ENCODE data around the gene LAG3. TPM values are rescaled to one million over a fixed set of nuclear protein-coding genes. Genes with fewer than 3 reads are reported as not detected.

Gene LAG3
- total RNA-seq, 1 experiment from 2014 or later: 4.1 TPM

- CTCF ChIA-PET: no interaction called here
- intact Hi-C loops (cut with micrococcal nuclease; ENCODE audit: unreplicated experiment): no loop called here
- no peak for DNase-seq (ENCODE audit: low spot score)
These were observed 44.3 kb downstream of the LAG3 start for GRCh38 chr12:6816598-6816997.

GRCh38 chr12:6817098-6817497 lies 44.8 kb downstream of the LAG3 start:
- no TSS peak for BruUV-seq (replicated peaks)
- H3K9me3 ChIP-seq (ENCODE audit: low read depth, low read length, poor library complexity, severe bottlenecking): no peaks in the 10 kb centered on the region
- no peak for TF ChIP-seq CTCF (conservative IDR thresholded peaks at IDR 0.05; ENCODE audit: low read depth, low read length)
- TF ChIP-seq EZH2 (IDR thresholded peaks at IDR 0.05; ENCODE audit: borderline replicate concordance, low read depth, low read length, poor library complexity, severe bottlenecking): no peak
- no peaks in the 10 kb centered on the region for H3K36me3 ChIP-seq (ENCODE audit: insufficient read depth, low read length, poor library complexity, severe bottlenecking)
- intact Hi-C loops (cut with micrococcal nuclease; ENCODE audit: unreplicated experiment): no loop called here
- H3K27ac ChIP-seq (ENCODE audit: low read depth, low read length, poor library complexity, severe bottlenecking): no peak overlapping the region
- no peak for DNase-seq (ENCODE audit: low spot score)
- POLR2A ChIA-PET (ENCODE audit: low non-redundant PET): no interaction called here
- CTCF ChIA-PET: no interaction called here
- peaks cover 11% of the 10 kb centered on the region for H3K4me1 ChIP-seq (ENCODE audit: insufficient read depth, low read length, poor library complexity, severe bottlenecking)
- no peaks in the 10 kb centered on the region for H3K27me3 ChIP-seq (replicated peaks; ENCODE audit: insufficient read depth, low read depth, low read length, poor library complexity)
- no peak overlapping the region for H3K4me3 ChIP-seq (ENCODE audit: low read depth, low read length, poor library complexity, severe bottlenecking)

More at GRCh38 chr12:6816598-6816997, 44.3 kb downstream of the LAG3 start:
- H3K4me1 ChIP-seq (ENCODE audit: insufficient read depth, low read length, poor library complexity, severe bottlenecking): peaks cover 7% of the 10 kb centered on the region
- H3K27me3 ChIP-seq (replicated peaks; ENCODE audit: insufficient read depth, low read depth, low read length, poor library complexity): no peaks in the 10 kb centered on the region
- no TSS peak for BruUV-seq (replicated peaks)
- POLR2A ChIA-PET (ENCODE audit: low non-redundant PET): no interaction called here
- no peak overlapping the region for H3K27ac ChIP-seq (ENCODE audit: low read depth, low read length, poor library complexity, severe bottlenecking)
- no peaks in the 10 kb centered on the region for H3K36me3 ChIP-seq (ENCODE audit: insufficient read depth, low read length, poor library complexity, severe bottlenecking)
- no peak overlapping the region for H3K4me3 ChIP-seq (ENCODE audit: low read depth, low read length, poor library complexity, severe bottlenecking)
- H3K9me3 ChIP-seq (ENCODE audit: low read depth, low read length, poor library complexity, severe bottlenecking): no peaks in the 10 kb centered on the region
- TF ChIP-seq EZH2 (IDR thresholded peaks at IDR 0.05; ENCODE audit: borderline replicate concordance, low read depth, low read length, poor library complexity, severe bottlenecking): no peak
- no peak for TF ChIP-seq CTCF (conservative IDR thresholded peaks at IDR 0.05; ENCODE audit: low read depth, low read length)

GRCh38 chr12:6817662-6818157 lies 45.4 kb downstream of the LAG3 start:
- no peak for DNase-seq (ENCODE audit: low spot score)
- POLR2A ChIA-PET (ENCODE audit: low non-redundant PET): no interaction called here
- H3K36me3 ChIP-seq (ENCODE audit: insufficient read depth, low read length, poor library complexity, severe bottlenecking): no peaks in the 10 kb centered on the region
- CTCF ChIA-PET: no interaction called here
- intact Hi-C loops (cut with micrococcal nuclease; ENCODE audit: unreplicated experiment): no loop called here
- no peak overlapping the region for H3K27ac ChIP-seq (ENCODE audit: low read depth, low read length, poor library complexity, severe bottlenecking)
- H3K9me3 ChIP-seq (ENCODE audit: low read depth, low read length, poor library complexity, severe bottlenecking): no peaks in the 10 kb centered on the region
- peaks cover 17% of the 10 kb centered on the region for H3K4me1 ChIP-seq (ENCODE audit: insufficient read depth, low read length, poor library complexity, severe bottlenecking)
- TF ChIP-seq CTCF (conservative IDR thresholded peaks at IDR 0.05; ENCODE audit: low read depth, low read length) (no peak), EZH2 (IDR thresholded peaks at IDR 0.05; ENCODE audit: borderline replicate concordance, low read depth, low read length, poor library complexity, severe bottlenecking) (no peak)
- no TSS peak for BruUV-seq (replicated peaks)
- H3K27me3 ChIP-seq (replicated peaks; ENCODE audit: insufficient read depth, low read depth, low read length, poor library complexity): no peaks in the 10 kb centered on the region
- no peak overlapping the region for H3K4me3 ChIP-seq (ENCODE audit: low read depth, low read length, poor library complexity, severe bottlenecking)

Measured in A673 (cell line).